Caki2 (cell line): ENCODE data around the gene RTP3. TPM values are rescaled to one million over a fixed set of nuclear protein-coding genes. Genes with fewer than 3 reads are reported as not detected.

Source experiments
- DNase-seq: peaks from one replicate; pipeline ENCODE4 v3.0.0-alpha.2; 2015; ENCODE audit warnings: low read depth
- in situ Hi-C: cut with HindIII; loops from 2 replicates; pipeline ENCODE4 v1.10.0; 2016; ENCODE audit warnings: low sequenced_read_pairs, low pct_unique_long_range_greater_than_20kb, mixed read lengths
- total RNA-seq: library from RNA; depleted of rRNA; stranded (reverse); fragments of >200 nt; shearing (Covaris generic); gene quantifications from 2 replicates; pipeline ENCODE4 v1.2.3, GENCODE V29; 2014; ENCODE audit warnings: low replicate concordance; rRNA removed

The RTP3 gene
- total RNA-seq: not detected in 2 replicates

- in situ Hi-C loops: no loop called here
These were observed at the start of gene RTP3 for GRCh38 chr3:46497556-46498265. RTP3 (plus strand) TSS chr3:46497976; CDS start chr3:46498063, 87 bp downstream.

GRCh38 chr3:46448721-46449120 is 49.1 kb upstream of the RTP3 start:
- in situ Hi-C loops: no loop called here
- DNase-seq: no peak

More at GRCh38 chr3:46497556-46498265, at the start of gene RTP3:
- DNase-seq: no peak

GRCh38 chr3:46449755-46450552 is 47.8 kb upstream of the RTP3 start:
- DNase-seq: no peak
- in situ Hi-C loops: no loop called here

GRCh38 chr3:46453526-46454208 is 44.1 kb upstream of the RTP3 start:
- DNase-seq: no peak
- in situ Hi-C loops: no loop called here

GRCh38 chr3:46454209-46454595 is 43.6 kb upstream of the RTP3 start:
- DNase-seq: no peak
- in situ Hi-C loops: no loop called here

GRCh38 chr3:46454606-46455005 is 43.2 kb upstream of the RTP3 start:
- no peak for DNase-seq
- in situ Hi-C loops: no loop called here

GRCh38 chr3:46455231-46456115 is 42.3 kb upstream of the RTP3 start:
- in situ Hi-C loops: no loop called here
- DNase-seq: no peak

GRCh38 chr3:46456118-46456517 is 41.7 kb upstream of the RTP3 start:
- in situ Hi-C loops: no loop called here
- no peak for DNase-seq

GRCh38 chr3:46460051-46460450 is 37.7 kb upstream of the RTP3 start:
- in situ Hi-C loops: no loop called here
- no peak for DNase-seq

GRCh38 chr3:46462111-46462510 is 35.7 kb upstream of the RTP3 start:
- in situ Hi-C loops: no loop called here
- DNase-seq: no peak

- in situ Hi-C loops: no loop called here
- no peak for DNase-seq
These were observed 35.3 kb upstream of the RTP3 start for GRCh38 chr3:46462511-46462910.

- no peak for DNase-seq
- in situ Hi-C loops: no loop called here
These were observed 34.5 kb upstream of the RTP3 start for GRCh38 chr3:46463120-46463867.

GRCh38 chr3:46463868-46464241 is 33.9 kb upstream of the RTP3 start:
- no peak for DNase-seq
- in situ Hi-C loops: no loop called here

GRCh38 chr3:46464326-46465195 is 33.2 kb upstream of the RTP3 start, which contains the start of gene LTF:
LTF (minus strand) TSS chr3:46464905; CDS start chr3:46464867, 38 bp downstream.
- no peak for DNase-seq
- in situ Hi-C loops: no loop called here

GRCh38 chr3:46465196-46465520 is 32.6 kb upstream of the RTP3 start:
- in situ Hi-C loops: no loop called here
- DNase-seq: no peak

- in situ Hi-C loops: no loop called here
These were observed 31.5 kb upstream of the RTP3 start for GRCh38 chr3:46466273-46466672.

More at GRCh38 chr3:46466273-46466672, 31.5 kb upstream of the RTP3 start:
- no peak for DNase-seq
